ENCODE results near the gene DLEC1. TPM values are rescaled to one million over a fixed set of nuclear protein-coding genes. Genes with fewer than 3 reads are reported as not detected.

DLEC1 gene
- total and polyA plus RNA-seq, 2 of the 4 experiments (the other 2 are of a cell fraction), result 0.03 TPM; not detected in 1

DNA sequence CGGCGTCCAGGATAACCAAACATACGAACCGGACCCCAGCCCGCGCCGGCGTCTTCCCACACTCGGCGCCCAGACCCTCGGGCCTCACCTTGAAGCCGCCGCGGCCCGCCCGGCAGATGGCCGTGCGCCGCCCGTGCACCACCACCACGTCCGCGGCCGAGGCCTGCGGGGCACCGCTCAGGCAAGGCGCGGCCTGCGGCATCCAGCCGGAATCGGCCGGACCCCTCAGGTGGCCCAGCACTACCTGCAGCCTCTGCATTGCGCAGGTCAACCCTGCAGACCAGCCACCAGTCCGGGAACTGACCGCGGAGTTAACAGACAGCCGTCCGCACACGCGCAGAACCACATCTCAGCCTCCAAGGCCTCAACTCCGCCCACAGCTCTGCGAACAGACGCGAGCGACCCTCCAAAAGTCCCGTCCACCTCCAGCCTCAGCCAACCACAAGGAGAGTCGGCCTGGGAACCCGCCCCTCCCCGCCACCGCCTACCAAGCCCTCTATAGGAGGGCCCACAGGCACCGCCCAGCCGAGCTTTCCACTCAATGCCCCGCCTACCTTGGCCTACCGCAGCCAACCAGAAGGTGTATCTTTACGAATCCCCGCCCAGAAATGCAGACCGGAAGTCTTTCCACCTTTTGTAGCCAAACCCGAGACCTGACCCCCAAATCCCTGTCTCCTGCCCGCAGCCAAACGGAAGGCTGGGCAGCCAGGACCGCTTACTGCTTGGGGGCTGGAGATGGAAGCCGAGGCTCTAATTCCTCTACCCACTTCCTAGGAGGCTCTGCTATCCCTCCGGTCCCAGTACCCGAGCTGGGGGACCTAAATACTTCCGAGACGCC, 98.0 kb downstream of the DLEC1 start, which contains the start of gene ACAA1:
ACAA1 (minus strand) TSS at position 351 of the 838 bp plus-strand sequence; CDS start at position 259, 92 bp downstream.
- Histone ChIP-seq H3K4me1 (ENCODE audit: control insufficient read depth, insufficient read depth, low read length) (peaks cover 13% of the 10 kb centered on the region), H3K27me3 (ENCODE audit: control insufficient read depth, insufficient read depth, low read length) (no peaks in the 10 kb centered on the region), H2BK5ac (ENCODE audit: low read depth, low read length, poor library complexity, severe bottlenecking) (peak within 1 kb of the TSS; percentile 63), H2BK15ac (ENCODE audit: low read depth, low read length) (peak within 1 kb of the TSS; percentile 72; the same call in 1 of the 3 replicates), H3K27ac (ENCODE audit: insufficient read depth, low read length) (peak within 1 kb of the TSS; percentile 78), H4K8ac (ENCODE audit: low read depth in 2 of 2, low read length in 2 of 2) (peak within 1 kb of the TSS; percentile 97 to 99), H3K4ac (ENCODE audit: low read depth, low read length) (peak within 1 kb of the TSS; percentile 96), H3K79me1 (ENCODE audit: low read depth in 1 of 2, low read length in 2 of 2) (peaks cover 30 to 87% of the 10 kb centered on the region in 2 experiments), H3K9me3 (ENCODE audit: control insufficient read depth, insufficient read depth, low read length) (no peaks in the 10 kb centered on the region), H3K9ac (ENCODE audit: low read depth, low read length) (peak within 1 kb of the TSS; percentile 91), H2AK5ac (ENCODE audit: low read depth, low read length) (peak within 1 kb of the TSS; percentile 80), H4K91ac (ENCODE audit: insufficient read depth, low read depth, low read length) (peak within 1 kb of the TSS; percentile 90), H4K20me1 (ENCODE audit: insufficient read depth, low read length) (0 out of 2 replicates have a peak, but pooled peaks cover 5% of the 10 kb centered on the region), H3K18ac (ENCODE audit: low read depth, low read length) (peak within 1 kb of the TSS; percentile 3; the same call in 1 of the 2 replicates), H3K36me3 (ENCODE audit: control insufficient read depth, insufficient read depth, low read length) (peaks cover 34% of the 10 kb centered on the region), H2AK9ac (replicated peaks; ENCODE audit: low read depth, low read length, poor library complexity) (peak within 1 kb of the TSS; percentile 95), H3K14ac (replicated peaks; ENCODE audit: low read depth, low read length) (peak within 1 kb of the TSS; percentile 93), H3K56ac (ENCODE audit: extremely low read depth, insufficient read depth, low read length) (peak within 1 kb of the TSS; percentile 64; the same call in 1 of the 2 replicates), H2BK120ac (ENCODE audit: low read depth, low read length) (peak within 1 kb of the TSS; percentile 87), H3K4me2 (ENCODE audit: low read depth, low read length) (peak within 1 kb of the TSS; percentile 94), H3K4me3 (ENCODE audit: insufficient read depth, low read depth, low read length) (peak within 1 kb of the TSS; percentile 65), H2AFZ (replicated peaks; ENCODE audit: low read length, poor library complexity) (peak within 1 kb of the TSS; percentile 98), H2BK20ac (ENCODE audit: low read depth, low read length) (no peak within 1 kb of the TSS), H4K5ac (ENCODE audit: low read depth, low read length) (peak within 1 kb of the TSS; percentile 88), H3K9me1 (ENCODE audit: insufficient read depth, low read length) (peaks cover 24% of the 10 kb centered on the region), H3K23ac (ENCODE audit: low read depth, low read length) (peak within 1 kb of the TSS; percentile 88)
- in situ Hi-C loops (cut with MboI; ENCODE audit: low sequenced_read_pairs), result loop anchor here (10.0 kb wide), 1 partner anchor 348 kb away; no protein-coding TSS in a partner anchor
- dilution Hi-C loops (cut with HindIII; ENCODE audit: low sequenced_read_pairs, unreplicated experiment), result no loop called here
- TF ChIP-seq MAFK (IDR thresholded peaks at IDR 0.05; ENCODE audit: low read depth, low read length) (no peak), RAD21 (IDR thresholded peaks at IDR 0.05; ENCODE audit: low read length) (peak; percentile 14; the same call in 1 of the 2 replicates), NFE2L2 (IDR thresholded peaks at IDR 0.05; ENCODE audit: low read depth, low read length) (no peak), CHD1 (IDR thresholded peaks at IDR 0.05; ENCODE audit: low read depth, low read length) (0 out of 2 replicates have a peak, but pooled peaks have one; percentile 5), MXI1 (IDR thresholded peaks at IDR 0.05; ENCODE audit: borderline replicate concordance, low read depth, low read length) (peak; percentile 57; the same call in 1 of the 2 replicates), MAZ (IDR thresholded peaks at IDR 0.05; ENCODE audit: borderline replicate concordance, low read depth, low read length) (peak; percentile 44; the same call in 1 of the 2 replicates), POLR2A (IDR thresholded peaks at IDR 0.05; ENCODE audit: low read depth, low read length) (peak; percentile 84), FOS (IDR thresholded peaks at IDR 0.05; ENCODE audit: low read depth, low read length) (no peak)
- TF ChIP-seq, protein P1, sequence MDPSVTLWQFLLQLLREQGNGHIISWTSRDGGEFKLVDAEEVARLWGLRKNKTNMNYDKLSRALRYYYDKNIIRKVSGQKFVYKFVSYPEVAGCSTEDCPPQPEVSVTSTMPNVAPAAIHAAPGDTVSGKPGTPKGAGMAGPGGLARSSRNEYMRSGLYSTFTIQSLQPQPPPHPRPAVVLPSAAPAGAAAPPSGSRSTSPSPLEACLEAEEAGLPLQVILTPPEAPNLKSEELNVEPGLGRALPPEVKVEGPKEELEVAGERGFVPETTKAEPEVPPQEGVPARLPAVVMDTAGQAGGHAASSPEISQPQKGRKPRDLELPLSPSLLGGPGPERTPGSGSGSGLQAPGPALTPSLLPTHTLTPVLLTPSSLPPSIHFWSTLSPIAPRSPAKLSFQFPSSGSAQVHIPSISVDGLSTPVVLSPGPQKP (IDR thresholded peaks at IDR 0.05; ENCODE audit: borderline replicate concordance, low read depth, low read length), result no peak
- CTCF ChIA-PET, result interaction anchor here (1.0 to 1.2 kb wide), 3 partner anchors 19 to 161 kb away, joined by 3 to 5 read pairs (median 3); no protein-coding TSS in a partner anchor
- ATAC-seq (ENCODE audit: low read depth) (peak; percentile 95), DNase-seq (peak; percentile 98)
- no TSS peak for BruUV-seq (replicated peaks)
- intact Hi-C loops (cut with micrococcal nuclease), result loop anchor here (1.0 to 2.0 kb wide), 4 partner anchors 110 to 342 kb away; partner anchors contain the start of gene XYLB
- POLR2A ChIA-PET (ENCODE audit: unreplicated experiment), result interaction anchor here (0.5 to 1.6 kb wide), 5 partner anchors 17 to 1199 kb away, joined by 3 to 10 read pairs (median 3); partner anchors contain the start of gene OXSR1
- 0% methylated on average over 23 of the region's 66 CpGs; no CpG with 5 or more reads in 1 of the 2 experiments for WGBS, 2 experiments (ENCODE audit: extremely low coverage in 2 of 2, insufficient read length in 1 of 2)
